ENCODE measurements around the gene HOGA1.

- TF ChIP-seq, protein P1, sequence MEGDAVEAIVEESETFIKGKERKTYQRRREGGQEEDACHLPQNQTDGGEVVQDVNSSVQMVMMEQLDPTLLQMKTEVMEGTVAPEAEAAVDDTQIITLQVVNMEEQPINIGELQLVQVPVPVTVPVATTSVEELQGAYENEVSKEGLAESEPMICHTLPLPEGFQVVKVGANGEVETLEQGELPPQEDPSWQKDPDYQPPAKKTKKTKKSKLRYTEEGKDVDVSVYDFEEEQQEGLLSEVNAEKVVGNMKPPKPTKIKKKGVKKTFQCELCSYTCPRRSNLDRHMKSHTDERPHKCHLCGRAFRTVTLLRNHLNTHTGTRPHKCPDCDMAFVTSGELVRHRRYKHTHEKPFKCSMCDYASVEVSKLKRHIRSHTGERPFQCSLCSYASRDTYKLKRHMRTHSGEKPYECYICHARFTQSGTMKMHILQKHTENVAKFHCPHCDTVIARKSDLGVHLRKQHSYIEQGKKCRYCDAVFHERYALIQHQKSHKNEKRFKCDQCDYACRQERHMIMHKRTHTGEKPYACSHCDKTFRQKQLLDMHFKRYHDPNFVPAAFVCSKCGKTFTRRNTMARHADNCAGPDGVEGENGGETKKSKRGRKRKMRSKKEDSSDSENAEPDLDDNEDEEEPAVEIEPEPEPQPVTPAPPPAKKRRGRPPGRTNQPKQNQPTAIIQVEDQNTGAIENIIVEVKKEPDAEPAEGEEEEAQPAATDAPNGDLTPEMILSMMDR (conservative IDR thresholded peaks at IDR 0.05 in 1 of 2, IDR thresholded peaks at IDR 0.05 in 1 of 2; ENCODE audit: low read depth in 1 of 2, low read length in 2 of 2) = no peak
- no peak for TF ChIP-seq EZH2 (IDR thresholded peaks at IDR 0.05; ENCODE audit: low read length, missing control alignments)
These were observed 35.2 kb upstream of the HOGA1 start for GRCh38 chr10:97548828-97549455.
